Activated naive CD4-positive, alpha-beta T cell treated with anti-CD3 and anti-CD28 coated beads, Interleukin-2, amount 50 U/mL, for 24 hours (primary cell): Measurements from ENCODE around the gene ACOT7.

ENCODE experiments used
- H3K27ac Mint-ChIP-seq: one replicate; pipeline ENCODE4 v1.8.0; 2021; ENCODE audit warnings: mild to moderate bottlenecking, mixed read lengths
- H3K27me3 Mint-ChIP-seq: one replicate; pipeline ENCODE4 v1.8.0; 2021; ENCODE audit warnings: mixed read lengths
- H3K36me3 Mint-ChIP-seq: one replicate; pipeline ENCODE4 v1.8.0; 2021; ENCODE audit warnings: mixed read lengths
- H3K4me1 Mint-ChIP-seq: one replicate; pipeline ENCODE4 v1.8.0; 2021; ENCODE audit warnings: mixed read lengths
- H3K4me3 Mint-ChIP-seq: one replicate; pipeline ENCODE4 v1.8.0; 2021; ENCODE audit warnings: mild to moderate bottlenecking, mixed read lengths
- H3K9me3 Mint-ChIP-seq: one replicate; pipeline ENCODE4 v1.8.0; 2021; ENCODE audit warnings: mixed read lengths

Gene ACOT7

DNA sequence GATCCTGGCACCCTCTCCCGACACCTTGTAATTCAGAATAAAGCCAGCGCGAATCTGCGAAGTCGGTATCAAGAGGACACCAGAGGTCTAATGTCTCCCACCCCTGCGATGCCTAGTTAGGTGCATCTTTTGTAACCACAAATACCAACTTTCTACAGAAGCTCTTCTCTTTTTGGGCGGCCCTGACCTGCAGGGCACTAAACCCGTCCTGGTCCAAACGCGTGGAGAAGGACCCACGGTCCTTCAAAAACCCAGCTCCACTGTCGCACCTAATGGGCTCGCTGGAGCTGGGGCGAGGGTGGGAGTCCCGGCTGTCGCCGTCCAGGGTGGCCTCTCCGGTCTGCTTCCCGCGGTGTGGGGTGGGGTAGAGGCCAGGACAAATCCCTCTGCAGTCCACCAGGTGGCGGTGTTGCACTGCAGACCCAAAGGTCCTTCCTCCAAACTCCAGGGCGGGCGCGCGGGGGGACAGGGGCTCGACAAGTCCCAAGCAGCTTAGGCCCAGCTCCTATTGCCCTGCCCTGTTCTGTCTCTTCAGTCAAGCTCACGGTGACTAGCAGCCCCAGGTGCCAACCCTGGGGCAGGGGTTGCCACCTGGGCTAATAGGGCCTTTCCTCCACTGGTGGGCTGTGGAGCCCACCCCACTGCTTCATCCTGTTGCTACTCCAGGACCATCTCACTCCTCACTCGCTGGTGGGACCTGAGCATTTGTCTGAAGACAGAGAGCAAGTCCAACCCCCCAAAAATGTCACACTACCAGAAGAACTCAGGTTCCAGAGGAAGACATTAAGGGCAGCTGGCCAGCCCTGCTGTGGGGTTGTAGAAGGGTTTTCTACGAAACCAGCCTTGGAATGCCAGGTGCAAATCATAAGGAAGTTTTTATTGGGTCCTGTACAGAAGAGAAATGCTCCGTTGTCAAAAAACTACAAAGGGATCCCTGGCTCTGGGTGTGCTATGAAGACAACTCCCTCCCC is 146.8 kb downstream of the ACOT7 start:
- Mint-ChIP-seq H3K9me3 (no peaks in the 10 kb centered on the region), H3K36me3 (no peaks in the 10 kb centered on the region), H3K27ac (peak overlapping the region; percentile 84), H3K4me1 (peaks cover 15% of the 10 kb centered on the region), H3K4me3 (peak overlapping the region; percentile 71), H3K27me3 (peaks cover 36% of the 10 kb centered on the region)

DNA sequence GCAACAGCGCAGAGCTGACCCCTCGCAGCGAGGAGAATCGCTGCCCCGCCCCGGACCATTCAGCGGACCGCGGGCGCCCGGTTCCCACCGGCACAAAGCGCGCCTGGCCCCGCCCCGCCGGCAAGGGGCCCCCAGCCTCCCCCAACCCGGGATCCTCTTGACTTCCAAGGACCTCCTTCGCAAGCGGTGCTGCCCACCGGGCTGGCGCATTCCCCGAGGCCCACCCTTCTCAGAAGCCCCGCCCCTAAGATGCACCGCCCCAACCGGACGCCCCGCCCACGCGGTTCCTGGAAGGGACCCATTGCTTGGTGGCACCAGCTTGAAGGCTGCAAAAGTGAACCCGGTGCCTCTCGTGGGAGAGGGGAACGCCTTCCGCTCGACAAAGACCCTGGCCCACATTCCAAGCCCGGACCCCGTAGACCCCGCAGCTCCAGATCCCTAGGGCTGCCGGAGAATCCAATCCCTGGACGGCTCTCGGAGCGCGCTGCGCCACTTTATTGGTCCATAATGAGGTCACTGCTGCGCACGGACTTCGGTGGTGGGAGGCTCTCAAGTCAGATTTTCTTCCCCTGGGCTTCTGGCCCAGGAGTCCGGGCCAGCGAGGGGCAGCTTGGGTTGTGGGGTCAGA is 147.6 kb downstream of the ACOT7 start:
- Mint-ChIP-seq H3K27ac (no peak overlapping the region), H3K9me3 (no peaks in the 10 kb centered on the region)

GRCh38 chr1:6245086-6245868 is 148.3 kb downstream of the ACOT7 start:
- Mint-ChIP-seq H3K4me3 (no peak overlapping the region), H3K9me3 (no peaks in the 10 kb centered on the region), H3K27me3 (peaks cover 37% of the 10 kb centered on the region), H3K36me3 (no peaks in the 10 kb centered on the region), H3K4me1 (peaks cover 22% of the 10 kb centered on the region), H3K27ac (no peak overlapping the region)

More for the DNA sequence above, 147.6 kb downstream of the ACOT7 start:
- Mint-ChIP-seq H3K4me1 (peaks cover 22% of the 10 kb centered on the region), H3K4me3 (no peak overlapping the region), H3K36me3 (no peaks in the 10 kb centered on the region), H3K27me3 (peaks cover 41% of the 10 kb centered on the region)

- Mint-ChIP-seq H3K27ac (no peak overlapping the region), H3K27me3 (peaks cover 35% of the 10 kb centered on the region), H3K4me1 (peaks cover 22% of the 10 kb centered on the region), H3K9me3 (no peaks in the 10 kb centered on the region), H3K36me3 (no peaks in the 10 kb centered on the region), H3K4me3 (no peak overlapping the region)
Observed at GRCh38 chr1:6244401-6245049, 149.0 kb downstream of the ACOT7 start.

GRCh38 chr1:6243993-6244392 is 149.6 kb downstream of the ACOT7 start, which contains the start of gene HES3:
Gene HES3 (plus strand): TSS chr1:6244179. CDS start chr1:6244366, 187 bp downstream.
- no peak within 1 kb of the TSS for H3K4me3 Mint-ChIP-seq
- peaks cover 39% of the 10 kb centered on the region for H3K27me3 Mint-ChIP-seq
- H3K27ac Mint-ChIP-seq, result no peak within 1 kb of the TSS
- no peaks in the 10 kb centered on the region for H3K36me3 Mint-ChIP-seq
- no peaks in the 10 kb centered on the region for H3K9me3 Mint-ChIP-seq
- peaks cover 22% of the 10 kb centered on the region for H3K4me1 Mint-ChIP-seq

DNA sequence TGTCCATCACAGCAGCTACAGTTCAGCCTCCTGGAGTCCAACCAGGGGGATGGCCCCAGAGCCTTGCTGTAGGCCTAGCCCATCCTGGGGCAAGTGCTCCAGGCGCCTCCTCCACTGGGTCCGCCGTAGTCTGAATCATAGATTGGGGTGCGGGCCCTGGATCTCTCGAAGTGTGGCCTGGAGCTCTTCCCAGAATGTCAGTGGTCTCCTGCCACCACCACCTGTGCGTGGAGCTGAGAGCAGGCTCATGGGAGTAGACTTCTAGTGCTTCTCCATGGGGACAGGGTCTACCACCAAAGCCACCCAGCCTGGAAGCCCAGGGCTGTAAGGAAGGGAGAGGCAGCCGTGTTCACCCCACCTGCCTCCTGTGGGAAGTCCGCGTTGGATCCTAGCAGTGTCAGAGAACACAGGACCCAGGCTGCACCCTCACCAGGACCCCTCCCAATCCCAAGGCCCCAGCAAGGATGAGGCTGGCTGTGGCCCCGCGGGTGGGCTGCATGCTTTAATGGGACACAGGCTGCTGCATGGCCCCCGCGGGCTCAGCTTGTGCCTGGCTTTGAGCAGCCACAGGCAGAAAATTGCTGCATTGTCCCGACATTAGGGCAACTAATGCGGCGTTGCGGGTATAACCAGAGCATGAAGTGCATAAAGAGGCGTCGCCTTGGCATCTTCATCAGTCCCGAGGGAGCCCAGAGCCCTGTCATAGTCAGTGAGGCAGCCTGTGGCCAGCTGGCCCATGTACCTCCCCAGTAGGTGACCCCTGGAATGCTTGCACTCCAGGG is 150.3 kb downstream of the ACOT7 start:
- H3K27me3 Mint-ChIP-seq, result peaks cover 35% of the 10 kb centered on the region
- H3K9me3 Mint-ChIP-seq, result no peaks in the 10 kb centered on the region
- no peak overlapping the region for H3K27ac Mint-ChIP-seq
- H3K36me3 Mint-ChIP-seq, result no peaks in the 10 kb centered on the region
- no peak overlapping the region for H3K4me3 Mint-ChIP-seq
- H3K4me1 Mint-ChIP-seq, result peaks cover 19% of the 10 kb centered on the region

DNA sequence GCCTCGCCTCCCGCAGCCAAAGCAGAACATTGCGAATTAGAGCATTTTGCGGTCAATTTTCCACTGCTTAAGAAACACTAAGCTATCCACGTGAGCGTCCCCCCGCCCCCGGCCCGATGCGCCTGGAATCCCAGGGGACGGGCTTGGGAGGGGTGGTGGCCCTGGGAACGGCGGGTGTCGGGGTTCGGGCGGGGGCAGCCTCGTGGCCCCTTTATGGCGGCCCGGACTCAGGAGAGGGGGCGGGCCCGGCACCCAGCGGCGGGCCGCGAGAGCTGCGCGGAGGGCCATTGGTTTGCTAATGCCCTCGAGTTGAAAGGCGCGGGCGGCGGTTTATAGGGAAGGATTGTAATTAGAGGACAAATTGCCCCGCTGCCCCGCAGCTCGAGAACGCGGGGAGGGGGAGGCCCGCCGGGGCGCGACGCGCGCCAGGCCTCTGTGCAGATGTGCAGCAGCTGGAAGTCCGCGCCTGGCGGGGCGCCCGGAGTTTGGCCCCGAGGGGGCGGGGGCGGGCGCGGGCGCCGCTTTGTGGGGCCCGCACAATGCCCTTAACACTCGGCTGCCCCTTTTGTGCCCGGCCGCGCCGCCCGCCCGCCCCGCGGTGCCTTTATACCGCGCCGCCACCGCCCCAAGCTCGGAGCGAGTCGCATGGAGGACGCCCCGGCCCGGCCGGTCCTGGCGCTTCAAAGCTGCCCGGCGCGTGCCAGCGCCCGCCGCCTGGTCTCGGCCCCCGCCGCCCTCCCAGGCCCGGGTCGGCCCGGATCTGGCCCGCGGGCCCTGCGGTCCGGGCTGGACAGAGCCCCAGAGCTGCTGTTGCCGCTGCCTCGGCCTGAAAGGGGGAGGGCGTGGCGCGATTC is 151.5 kb downstream of the ACOT7 start:
- Mint-ChIP-seq H3K4me3 (no peak overlapping the region), H3K27ac (no peak overlapping the region), H3K4me1 (peaks cover 18% of the 10 kb centered on the region), H3K27me3 (peaks cover 28% of the 10 kb centered on the region), H3K36me3 (no peaks in the 10 kb centered on the region), H3K9me3 (no peaks in the 10 kb centered on the region)

GRCh38 chr1:6241107-6241886 is 152.3 kb downstream of the ACOT7 start:
- Mint-ChIP-seq H3K36me3 (no peaks in the 10 kb centered on the region), H3K9me3 (no peaks in the 10 kb centered on the region), H3K27me3 (peaks cover 22% of the 10 kb centered on the region), H3K4me1 (peaks cover 9% of the 10 kb centered on the region), H3K27ac (no peak overlapping the region), H3K4me3 (peak overlapping the region; percentile 12)

DNA sequence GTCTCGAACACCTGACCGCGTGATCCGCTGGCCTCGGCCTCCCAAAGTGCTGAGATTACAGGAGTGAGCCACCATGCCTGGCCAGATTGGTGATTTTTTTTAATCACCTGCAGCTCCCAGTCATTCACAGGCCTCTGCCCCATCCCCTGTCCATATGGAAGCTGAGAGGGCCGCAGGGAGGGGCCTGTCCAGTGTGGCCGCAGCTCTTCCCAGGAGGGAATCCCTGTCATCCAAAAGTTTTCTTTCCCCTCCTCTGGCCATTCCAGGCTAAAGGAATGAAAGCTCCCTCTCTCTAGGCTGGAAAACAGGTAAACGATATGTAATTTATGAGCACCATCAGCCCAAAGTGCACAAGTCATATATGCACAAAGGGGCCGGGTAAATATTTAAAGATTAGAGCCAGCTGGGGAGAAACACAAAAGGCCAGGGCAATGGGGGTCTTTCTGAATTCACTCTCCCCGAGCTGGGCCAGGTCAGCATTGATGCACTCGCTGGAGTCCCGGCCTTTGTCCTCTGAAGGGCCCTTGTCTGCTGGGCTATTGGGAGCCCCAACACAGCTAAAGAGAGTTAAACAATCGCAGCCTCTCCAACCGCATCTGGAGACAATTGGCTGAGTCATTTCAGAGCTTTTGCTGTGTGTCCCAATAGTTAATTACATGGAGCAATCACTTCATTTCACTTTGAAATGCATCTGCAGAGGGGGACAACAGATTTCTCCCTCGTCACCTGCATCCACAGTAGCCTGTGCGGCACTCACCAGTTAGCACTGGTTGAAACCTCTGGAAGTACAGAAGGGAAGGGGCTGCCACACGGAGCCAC is 153.4 kb downstream of the ACOT7 start:
- H3K4me3 Mint-ChIP-seq, result no peak overlapping the region
- peaks cover 19% of the 10 kb centered on the region for H3K27me3 Mint-ChIP-seq
- no peaks in the 10 kb centered on the region for H3K36me3 Mint-ChIP-seq
- H3K4me1 Mint-ChIP-seq, result peaks cover 7% of the 10 kb centered on the region
- no peak overlapping the region for H3K27ac Mint-ChIP-seq
- no peaks in the 10 kb centered on the region for H3K9me3 Mint-ChIP-seq

- Mint-ChIP-seq H3K36me3 (no peaks in the 10 kb centered on the region), H3K4me1 (peaks cover 13% of the 10 kb centered on the region), H3K4me3 (no peak overlapping the region), H3K9me3 (no peaks in the 10 kb centered on the region), H3K27me3 (peaks cover 16% of the 10 kb centered on the region), H3K27ac (no peak overlapping the region)
Observed at GRCh38 chr1:6239213-6239752, 154.3 kb downstream of the ACOT7 start.

DNA sequence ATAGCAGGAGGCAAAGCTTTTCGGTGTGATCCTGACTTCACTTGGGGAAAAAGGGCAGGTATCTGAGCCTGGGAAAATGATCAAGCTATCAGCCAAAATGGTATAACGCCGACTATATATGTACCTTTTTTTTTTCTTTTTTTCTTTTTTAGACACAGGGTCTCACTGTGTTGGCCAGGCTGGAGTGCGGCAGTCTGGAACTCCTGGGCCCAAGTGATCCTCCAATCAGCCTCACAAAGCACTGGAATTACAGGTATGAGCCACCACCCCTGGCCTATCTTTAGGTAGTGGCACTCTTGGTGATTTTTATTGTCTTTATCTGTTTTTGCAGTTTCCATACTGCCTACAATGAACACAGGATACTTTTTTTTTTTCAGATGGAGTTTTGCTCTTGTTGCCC is 156.5 kb downstream of the ACOT7 start:
- Mint-ChIP-seq H3K27ac (no peak overlapping the region), H3K36me3 (peaks cover 4% of the 10 kb centered on the region), H3K9me3 (no peaks in the 10 kb centered on the region), H3K4me1 (peaks cover 18% of the 10 kb centered on the region), H3K4me3 (peak overlapping the region; percentile 15), H3K27me3 (peaks cover 12% of the 10 kb centered on the region)

DNA sequence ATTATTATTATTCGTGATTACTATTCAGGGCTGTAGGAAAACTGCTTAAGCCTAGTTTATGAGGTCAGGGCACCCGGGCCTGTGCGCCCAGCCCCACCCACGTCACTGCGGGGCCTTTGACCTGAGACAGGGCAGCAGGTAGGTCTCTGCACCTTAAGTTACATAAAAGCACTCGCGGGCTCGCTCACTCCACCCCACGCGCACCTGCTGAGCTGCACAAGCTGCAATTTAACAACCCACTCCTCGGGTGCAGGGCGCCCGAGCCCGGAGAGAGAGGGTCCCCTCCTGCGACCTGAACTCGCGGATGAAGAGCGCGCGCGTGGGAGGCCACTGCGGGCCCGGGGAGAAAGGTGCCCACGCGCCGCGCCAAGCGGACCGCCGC is 158.3 kb downstream of the ACOT7 start:
- H3K4me1 Mint-ChIP-seq, result peaks cover 11% of the 10 kb centered on the region
- peak overlapping the region; percentile 93 for H3K4me3 Mint-ChIP-seq
- peaks cover 4% of the 10 kb centered on the region for H3K27me3 Mint-ChIP-seq
- peak overlapping the region; percentile 41 for H3K27ac Mint-ChIP-seq
- H3K36me3 Mint-ChIP-seq, result peaks cover 7% of the 10 kb centered on the region
- no peaks in the 10 kb centered on the region for H3K9me3 Mint-ChIP-seq
